ENCODE measurements around the gene SECISBP2L.

- no peak for TF ChIP-seq CTCF (IDR thresholded peaks at IDR 0.05; ENCODE audit: low read depth, low read length)
- TF ChIP-seq EZH2phosphoT487 (IDR thresholded peaks at IDR 0.05; ENCODE audit: low read depth) = no peak
These were observed 57.1 kb downstream of the SECISBP2L start for GRCh38 chr15:48989170-48989569.

Measured in OCI-LY3 (cell line).